NCI-H1092 (cell line): ENCODE data around the gene SLC25A34.

Source experiments
- DNase-seq: peaks from one replicate; lab custom pipeline; 2025; lab: John Stamatoyannopoulos, UW

SLC25A34 gene

GRCh38 chr1:15775706-15776105 lies 39.6 kb downstream of the SLC25A34 start:
- no peak for DNase-seq

- DNase-seq, result no peak
Observed at GRCh38 chr1:15777909-15778707, 42.0 kb downstream of the SLC25A34 start.

DNA sequence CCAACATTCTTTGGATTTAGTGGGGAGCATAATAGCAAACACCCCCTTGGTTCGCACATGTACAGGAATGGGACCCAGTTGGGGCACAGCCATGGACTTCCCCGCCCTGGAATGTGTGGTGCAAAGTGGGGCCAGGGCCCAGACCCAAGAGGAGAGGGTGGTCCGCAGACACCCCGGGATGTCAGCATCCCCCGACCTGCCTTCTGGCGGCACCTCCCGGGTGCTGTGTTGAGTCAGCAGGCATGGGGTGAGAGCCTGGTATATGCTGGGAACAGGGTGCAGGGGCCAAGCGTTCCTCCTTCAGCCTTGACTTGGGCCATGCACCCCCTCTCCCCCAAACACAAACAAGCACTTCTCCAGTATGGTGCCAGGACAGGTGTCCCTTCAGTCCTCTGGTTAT lies 49.6 kb downstream of the SLC25A34 start:
- no peak for DNase-seq

DNA sequence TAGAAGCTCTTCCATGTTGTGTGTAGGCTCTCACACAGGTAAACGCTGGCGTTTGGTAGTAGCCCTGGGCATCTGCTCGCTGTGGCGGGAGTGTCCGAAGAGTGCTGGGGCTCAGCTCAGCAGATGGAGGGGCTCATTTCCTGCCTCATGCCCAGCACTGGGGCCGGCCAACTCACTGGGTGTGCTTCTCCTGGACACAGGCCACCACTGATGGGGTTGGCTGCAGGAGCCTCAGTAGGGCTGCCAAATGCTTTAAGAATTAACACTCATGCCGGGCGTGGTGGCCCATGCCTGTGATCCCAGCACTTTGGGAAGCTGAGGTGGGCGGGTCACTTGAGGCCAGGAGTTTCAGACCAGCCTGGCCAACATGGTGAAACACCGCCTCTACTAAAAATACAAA lies 50.5 kb downstream of the SLC25A34 start:
- DNase-seq, result no peak

DNA sequence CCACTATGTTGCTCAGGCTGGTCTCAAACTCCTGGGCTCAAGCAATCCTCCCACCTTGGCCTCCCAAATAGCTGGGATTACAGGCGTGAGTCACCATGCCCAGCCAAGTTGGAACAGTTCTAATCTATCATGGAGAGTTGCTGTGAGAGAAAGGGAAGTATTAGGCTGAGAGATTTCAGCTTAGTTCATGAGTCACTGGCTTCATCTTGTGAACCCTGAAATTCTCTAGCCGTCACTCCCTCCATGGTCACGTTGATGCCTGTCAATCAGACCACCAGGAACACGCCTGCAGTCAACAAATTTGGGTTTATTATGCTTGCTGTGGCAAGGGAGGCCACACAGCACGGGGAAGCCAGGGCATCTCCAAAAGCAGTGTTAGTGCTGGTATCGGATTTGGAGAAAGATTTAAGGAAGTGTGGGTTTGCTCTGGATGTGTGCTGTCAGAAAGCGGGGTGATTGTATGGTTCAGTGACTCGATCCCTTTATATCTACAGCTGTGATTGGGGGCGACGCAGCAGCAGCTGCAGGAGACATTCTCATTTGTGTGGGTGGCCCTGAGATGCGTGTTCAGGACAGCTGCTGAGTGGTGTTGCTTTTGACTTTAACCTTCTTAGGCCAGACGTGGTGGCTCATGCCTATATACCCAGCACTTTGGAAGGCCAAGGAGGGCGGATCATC lies 52.7 kb downstream of the SLC25A34 start:
- DNase-seq, result no peak
